Fibroblast of villous mesenchyme (primary cell): ENCODE data around the gene ANO4. TPM values are rescaled to one million over a fixed set of nuclear protein-coding genes. Genes with fewer than 3 reads are reported as not detected.
A peak's percentile ranks its signal among the peaks of the same experiment; 100 is the strongest.
"Not testable (repeated sequence)": the region's sequence is repeated elsewhere in the genome, so short reads cannot be mapped to it uniquely, and the experiment has no call there.

Experiments used
- DNase-seq: peaks from one replicate; pipeline ENCODE4 v3.0.0-alpha.2; 2010; ENCODE audit warnings: low read depth
- H3K4me3 ChIP-seq: 2 replicates; pipeline ENCODE4 v1.5.1; 2011; ENCODE audit warnings: low read depth, mild to moderate bottlenecking, low read length
- CTCF ChIP-seq: IDR thresholded peaks from 2 replicates; pipeline ENCODE4 v1.5.1; 2012; ENCODE audit warnings: low read depth, mild to moderate bottlenecking, low read length; ENCODE audit not compliant: insufficient read depth
- total RNA-seq: library from RNA; depleted of rRNA; stranded (reverse); fragments of >200 nt; gene quantifications from 2 replicates; pipeline ENCODE4 v1.2.3, GENCODE V29; 2012

The ANO4 gene
- total RNA-seq, 1 donor = 13.8 TPM

DNA sequence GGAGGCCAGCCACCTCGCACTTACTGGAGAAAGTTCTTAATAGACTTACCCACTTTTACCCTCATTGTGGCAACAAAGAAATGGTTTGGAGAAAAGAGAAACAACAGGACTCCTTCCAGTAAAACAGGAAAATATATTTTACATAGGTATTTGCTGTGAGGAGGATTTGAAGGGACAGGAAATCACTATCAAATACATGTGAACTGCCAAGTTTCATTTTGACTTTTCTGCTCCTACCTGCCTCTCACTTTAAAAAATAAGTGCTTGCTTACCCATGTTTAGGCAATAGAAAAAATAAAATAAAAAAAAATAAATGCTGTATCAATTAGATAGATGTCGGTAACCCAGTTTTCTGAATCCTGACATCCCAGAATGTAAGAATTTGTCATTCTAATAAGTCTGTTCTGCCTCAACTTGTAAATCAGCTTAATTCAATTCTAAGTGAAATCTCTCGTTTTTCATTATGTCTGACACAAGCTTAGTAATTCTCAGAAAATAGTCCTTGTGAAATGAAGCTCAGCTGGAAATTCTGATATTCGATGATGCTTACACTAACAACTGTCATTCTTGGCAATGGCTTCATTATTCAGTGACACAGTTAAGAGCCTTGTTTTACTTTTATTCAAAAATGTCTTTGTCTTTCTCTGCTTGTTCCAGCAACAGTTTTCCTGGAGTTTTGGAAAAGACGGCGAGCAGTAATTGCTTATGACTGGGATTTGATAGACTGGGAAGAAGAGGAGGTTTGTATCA is 284.1 kb downstream of the ANO4 start:
- no peak for TF ChIP-seq CTCF
- DNase-seq = no peak
- no peak overlapping the region for H3K4me3 ChIP-seq

- DNase-seq = no peak
- H3K4me3 ChIP-seq = no peak overlapping the region
- no peak for TF ChIP-seq CTCF
Measured at GRCh38 chr12:101082706-101083105, 288.1 kb downstream of the ANO4 start.

GRCh38 chr12:101086490-101087135 is 292.0 kb downstream of the ANO4 start:
- H3K4me3 ChIP-seq = no peak overlapping the region
- TF ChIP-seq CTCF = no peak
- peak; percentile 10 for DNase-seq

- no peak for TF ChIP-seq CTCF
- DNase-seq = no peak
- H3K4me3 ChIP-seq = no peak overlapping the region
Measured at GRCh38 chr12:101087920-101088319, 293.3 kb downstream of the ANO4 start.

DNA sequence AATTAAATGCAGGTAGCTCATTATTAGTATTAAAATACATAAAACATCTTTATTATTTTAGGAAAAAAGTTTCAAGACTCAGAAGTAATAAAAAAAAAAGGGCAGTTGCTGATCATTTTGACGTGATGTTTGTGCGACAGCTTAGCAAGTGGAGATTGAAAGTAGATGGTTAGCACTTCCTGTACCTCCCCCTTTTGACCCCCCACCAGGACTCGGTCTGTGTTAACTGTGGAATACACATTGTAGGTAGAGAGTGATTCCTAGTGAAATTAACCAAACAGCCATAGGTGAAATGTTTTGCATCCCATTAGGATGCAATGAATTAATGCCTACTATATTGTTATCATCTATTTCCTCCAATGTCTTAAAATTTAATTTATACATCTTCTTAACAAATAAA is 294.7 kb downstream of the ANO4 start:
- no peak for DNase-seq
- H3K4me3 ChIP-seq = no peak overlapping the region
- no peak for TF ChIP-seq CTCF

- DNase-seq = not testable (repeated sequence)
Measured at GRCh38 chr12:101090222-101090621, 295.6 kb downstream of the ANO4 start.

DNA sequence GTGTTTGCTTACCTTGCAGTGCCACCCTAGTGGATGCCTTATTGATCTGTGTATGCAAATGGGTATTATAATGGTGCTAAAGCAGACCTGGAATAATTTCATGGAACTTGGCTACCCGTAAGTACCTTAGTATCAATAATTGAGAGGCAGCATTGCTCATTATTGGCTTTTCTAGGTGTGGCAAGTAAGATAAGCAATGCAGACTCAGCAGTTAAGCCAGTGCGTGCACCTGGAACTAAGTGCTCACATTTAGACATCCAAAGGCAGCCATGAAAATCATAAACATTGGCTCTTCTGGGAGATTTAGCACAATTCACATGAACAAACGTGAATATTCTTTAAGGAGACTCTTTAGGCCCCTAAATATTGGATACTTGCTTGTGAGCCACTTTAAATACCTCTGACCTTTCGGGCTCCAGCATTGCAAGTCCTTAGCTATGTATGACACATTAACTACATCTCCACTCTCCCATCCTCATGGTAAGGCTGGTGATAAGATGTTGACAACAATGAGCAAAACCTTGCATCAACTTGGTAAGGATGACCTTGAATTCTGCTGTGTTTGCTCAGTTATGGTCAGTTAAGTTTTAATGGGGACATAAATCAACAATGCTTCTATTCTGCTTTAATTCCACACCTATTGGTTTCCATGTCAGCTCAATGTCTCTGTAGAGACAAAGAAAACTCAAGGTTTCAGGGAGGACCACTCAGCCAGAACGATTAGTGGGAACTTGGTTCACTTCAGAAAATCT is 303.4 kb downstream of the ANO4 start:
- no peak for TF ChIP-seq CTCF
- no peak for DNase-seq
- no peak overlapping the region for H3K4me3 ChIP-seq

More at GRCh38 chr12:101090222-101090621, 295.6 kb downstream of the ANO4 start:
- H3K4me3 ChIP-seq = not testable (repeated sequence)
